Sigmoid colon (tissue), 3 donors: Measurements from ENCODE around the gene TMED10.

Source experiments
- POLR2A ChIP-seq, 2 donors: fragments of 450-650 bp; IDR thresholded peaks; one replicate each; pipeline ENCODE4 v1.6.1; 2016; ENCODE audit warnings: antibody characterized with exemption in 2 of 2, mild to moderate bottlenecking in 2 of 2, moderate library complexity in 2 of 2
- TF ChIP-seq, protein P1 (sequence below), 4 experiments: fragments of 450-650 bp in 3 of 4; fragments of 200-600 bp in 1 of 4; IDR thresholded peaks; one replicate each; pipeline ENCODE4 v1.5.1; 2016 to 2019; ENCODE audit warnings: antibody characterized with exemption in 4 of 4, mild to moderate bottlenecking in 3 of 4, moderate library complexity in 2 of 4

DNA sequence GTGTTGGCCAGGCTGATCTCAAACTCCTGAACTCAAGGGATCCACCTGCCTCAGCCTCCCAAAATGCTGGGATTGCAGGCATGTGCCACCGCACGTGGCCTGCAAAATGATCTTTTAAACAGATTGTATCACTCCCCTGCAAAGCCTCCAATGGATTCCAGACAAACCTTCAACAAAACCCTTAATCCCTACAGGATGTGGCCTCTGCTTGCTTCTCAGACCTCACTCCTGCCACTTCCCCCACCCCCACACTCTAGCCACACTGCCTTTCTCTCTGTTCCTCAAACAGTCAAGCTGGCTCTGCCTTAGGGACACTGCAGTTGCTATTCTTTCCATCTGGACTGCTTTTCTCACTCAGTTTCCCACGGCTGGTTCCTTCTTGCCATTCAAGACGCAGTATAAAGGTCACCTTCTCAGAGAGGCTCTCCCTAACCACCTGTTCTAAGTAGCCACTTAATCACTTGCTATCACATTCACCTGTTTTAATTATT, 47.3 kb upstream of the TMED10 start:
- no peak for TF ChIP-seq POLR2A (IDR thresholded peaks at IDR 0.05)
- TF ChIP-seq, protein P1, sequence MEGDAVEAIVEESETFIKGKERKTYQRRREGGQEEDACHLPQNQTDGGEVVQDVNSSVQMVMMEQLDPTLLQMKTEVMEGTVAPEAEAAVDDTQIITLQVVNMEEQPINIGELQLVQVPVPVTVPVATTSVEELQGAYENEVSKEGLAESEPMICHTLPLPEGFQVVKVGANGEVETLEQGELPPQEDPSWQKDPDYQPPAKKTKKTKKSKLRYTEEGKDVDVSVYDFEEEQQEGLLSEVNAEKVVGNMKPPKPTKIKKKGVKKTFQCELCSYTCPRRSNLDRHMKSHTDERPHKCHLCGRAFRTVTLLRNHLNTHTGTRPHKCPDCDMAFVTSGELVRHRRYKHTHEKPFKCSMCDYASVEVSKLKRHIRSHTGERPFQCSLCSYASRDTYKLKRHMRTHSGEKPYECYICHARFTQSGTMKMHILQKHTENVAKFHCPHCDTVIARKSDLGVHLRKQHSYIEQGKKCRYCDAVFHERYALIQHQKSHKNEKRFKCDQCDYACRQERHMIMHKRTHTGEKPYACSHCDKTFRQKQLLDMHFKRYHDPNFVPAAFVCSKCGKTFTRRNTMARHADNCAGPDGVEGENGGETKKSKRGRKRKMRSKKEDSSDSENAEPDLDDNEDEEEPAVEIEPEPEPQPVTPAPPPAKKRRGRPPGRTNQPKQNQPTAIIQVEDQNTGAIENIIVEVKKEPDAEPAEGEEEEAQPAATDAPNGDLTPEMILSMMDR (IDR thresholded peaks at IDR 0.05), result no peak
